CD4-positive, alpha-beta T cell (primary cell): Measurements from ENCODE around the gene ADGRB3. TPM values are rescaled to one million over a fixed set of nuclear protein-coding genes. Genes with fewer than 3 reads are reported as not detected.

Experiments
- ATAC-seq: fragments of 200-7000 bp; cut with Tn5 transposase; one replicate; pipeline ENCODE4 v1.10.0; 2022; ENCODE audit warnings: mild to moderate bottlenecking; ENCODE audit not compliant: poor library complexity
- CTCF ChIA-PET: fragments of 350-600 bp; sonication (Branson Sonifier 250); formaldehyde crosslinking; loops from one replicate; lab custom pipeline; 2021; ENCODE audit warnings: antibody characterized with exemption, inconsistent platforms; lab: Charles Lee
- POLR2A ChIA-PET: fragments of 350-600 bp; sonication (Branson Sonifier 250); formaldehyde crosslinking; loops from one replicate; lab custom pipeline; 2021; ENCODE audit warnings: antibody characterized with exemption, inconsistent platforms; lab: Charles Lee
- DNase-seq, 14 experiments: peaks; one replicate each; pipeline ENCODE4 v3.0.0-alpha.2; 2013 to 2020; ENCODE audit warnings: mixed read lengths in 2 of 14
- H3K27ac ChIP-seq, 2 donors: one replicate each; pipeline versions ENCODE4 v1.5.1 to v1.7.0; 2013; ENCODE audit warnings: low read length in 2 of 2, low read depth in 1 of 2, mild to moderate bottlenecking in 1 of 2
- H3K27me3 ChIP-seq, 2 experiments: 1 replicate in 1 of 2; 2 replicates in 1 of 2; pipeline versions ENCODE4 v1.6.1 to v1.7.0; 2013; ENCODE audit warnings: low read length in 2 of 2, control low read depth in 1 of 2, mild to moderate bottlenecking in 1 of 2, moderate library complexity in 1 of 2; ENCODE audit not compliant: insufficient read depth in 2 of 2, control insufficient read depth in 1 of 2
- H3K36me3 ChIP-seq: one replicate; pipeline ENCODE4 v1.6.1; 2013; ENCODE audit warnings: low read length, control low read depth; ENCODE audit not compliant: insufficient read depth
- H3K4me1 ChIP-seq: one replicate; pipeline ENCODE4 v1.6.1; 2013; ENCODE audit warnings: low read length, control low read depth; ENCODE audit not compliant: insufficient read depth
- H3K4me3 ChIP-seq: one replicate; pipeline ENCODE4 v1.5.1; 2013; ENCODE audit warnings: mild to moderate bottlenecking, low read length, moderate library complexity
- H3K9me3 ChIP-seq, 2 experiments: 1 replicate in 1 of 2; 2 replicates in 1 of 2; pipeline versions ENCODE4 v1.6.1 to v1.7.0; 2013; ENCODE audit warnings: low read length in 2 of 2, mild to moderate bottlenecking in 2 of 2, control low read depth in 1 of 2, moderate library complexity in 1 of 2; ENCODE audit not compliant: control insufficient read depth in 1 of 2, insufficient read depth in 1 of 2
- H3K27ac Mint-ChIP-seq: one replicate; pipeline ENCODE4 v1.8.0; 2020; ENCODE audit warnings: mixed read lengths
- H3K27me3 Mint-ChIP-seq: one replicate; pipeline ENCODE4 v1.8.0; 2021; ENCODE audit warnings: mixed read lengths
- H3K36me3 Mint-ChIP-seq: one replicate; pipeline ENCODE4 v1.8.0; 2021; ENCODE audit warnings: low read depth, mixed read lengths
- H3K4me1 Mint-ChIP-seq: one replicate; pipeline ENCODE4 v1.8.0; 2021; ENCODE audit warnings: low read depth, mixed read lengths
- H3K4me3 Mint-ChIP-seq: one replicate; pipeline ENCODE4 v1.8.0; 2020; ENCODE audit warnings: mild to moderate bottlenecking, mixed read lengths
- H3K9me3 Mint-ChIP-seq: one replicate; pipeline ENCODE4 v1.8.0; 2020; ENCODE audit warnings: mixed read lengths
- intact Hi-C, 2 experiments: fragments of 100-400 bp; cut with DNase I in 1 of 2; cut with micrococcal nuclease in 1 of 2; formaldehyde crosslinking; loops; one replicate each; pipeline versions ENCODE4 v1.15.1 to v1.9.0; 2023 to 2025; cut with DNase I, micrococcal nuclease
- total RNA-seq, 174 experiments: library from RNA in 2 of 174; stranded (reverse) in 2 of 174; gene quantifications; one replicate each; pipeline ENCODE4 v1.2.3 and lab custom pipeline; 2021 to 2026
- TF ChIP-seq, protein P1 (sequence below): fragments of 200-600 bp; IDR thresholded peaks from one replicate; pipeline ENCODE4 v1.8.0; 2022; ENCODE audit warnings: antibody characterized with exemption, mild to moderate bottlenecking

The ADGRB3 gene
- total RNA-seq, 2 experiments from 2014 or later = not detected

DNA sequence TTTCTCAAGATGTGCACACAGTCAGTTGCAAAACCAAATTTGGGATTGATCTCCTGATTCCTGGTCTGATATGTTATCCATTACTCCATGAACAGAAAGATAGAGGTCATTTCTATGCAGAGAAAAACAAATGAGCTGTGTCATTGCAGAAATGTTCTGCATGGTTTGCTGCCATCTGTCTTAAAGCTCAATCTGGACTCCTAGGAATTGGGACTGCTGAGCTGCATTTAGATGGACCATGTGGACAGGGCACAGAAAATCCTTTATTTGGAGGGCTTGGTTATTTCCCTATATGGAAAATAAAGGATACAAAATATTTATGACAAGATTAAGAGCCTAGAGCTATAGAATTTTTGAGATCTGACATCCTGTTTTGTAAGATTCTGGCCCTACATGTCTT, 91.3 kb downstream of the ADGRB3 start:
- POLR2A ChIA-PET = no interaction called here
- intact Hi-C loops = no loop called here
- DNase-seq (no peak), ATAC-seq (no peak)
- H3K4me1 Mint-ChIP-seq = no peaks in the 10 kb centered on the region
- TF ChIP-seq, protein P1, sequence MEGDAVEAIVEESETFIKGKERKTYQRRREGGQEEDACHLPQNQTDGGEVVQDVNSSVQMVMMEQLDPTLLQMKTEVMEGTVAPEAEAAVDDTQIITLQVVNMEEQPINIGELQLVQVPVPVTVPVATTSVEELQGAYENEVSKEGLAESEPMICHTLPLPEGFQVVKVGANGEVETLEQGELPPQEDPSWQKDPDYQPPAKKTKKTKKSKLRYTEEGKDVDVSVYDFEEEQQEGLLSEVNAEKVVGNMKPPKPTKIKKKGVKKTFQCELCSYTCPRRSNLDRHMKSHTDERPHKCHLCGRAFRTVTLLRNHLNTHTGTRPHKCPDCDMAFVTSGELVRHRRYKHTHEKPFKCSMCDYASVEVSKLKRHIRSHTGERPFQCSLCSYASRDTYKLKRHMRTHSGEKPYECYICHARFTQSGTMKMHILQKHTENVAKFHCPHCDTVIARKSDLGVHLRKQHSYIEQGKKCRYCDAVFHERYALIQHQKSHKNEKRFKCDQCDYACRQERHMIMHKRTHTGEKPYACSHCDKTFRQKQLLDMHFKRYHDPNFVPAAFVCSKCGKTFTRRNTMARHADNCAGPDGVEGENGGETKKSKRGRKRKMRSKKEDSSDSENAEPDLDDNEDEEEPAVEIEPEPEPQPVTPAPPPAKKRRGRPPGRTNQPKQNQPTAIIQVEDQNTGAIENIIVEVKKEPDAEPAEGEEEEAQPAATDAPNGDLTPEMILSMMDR = no peak
- Histone ChIP-seq H3K36me3 (no peaks in the 10 kb centered on the region), H3K4me3 (no peak overlapping the region), H3K27me3 (no peaks in the 10 kb centered on the region), H3K27ac (no peak overlapping the region), H3K4me1 (no peaks in the 10 kb centered on the region), H3K9me3 (no peaks in the 10 kb centered on the region)
- no peaks in the 10 kb centered on the region for H3K9me3 Mint-ChIP-seq
- H3K27me3 Mint-ChIP-seq = no peaks in the 10 kb centered on the region
- CTCF ChIA-PET = no interaction called here
- H3K36me3 Mint-ChIP-seq = no peaks in the 10 kb centered on the region
- no peak overlapping the region for H3K27ac Mint-ChIP-seq
- H3K4me3 Mint-ChIP-seq = no peak overlapping the region

DNA sequence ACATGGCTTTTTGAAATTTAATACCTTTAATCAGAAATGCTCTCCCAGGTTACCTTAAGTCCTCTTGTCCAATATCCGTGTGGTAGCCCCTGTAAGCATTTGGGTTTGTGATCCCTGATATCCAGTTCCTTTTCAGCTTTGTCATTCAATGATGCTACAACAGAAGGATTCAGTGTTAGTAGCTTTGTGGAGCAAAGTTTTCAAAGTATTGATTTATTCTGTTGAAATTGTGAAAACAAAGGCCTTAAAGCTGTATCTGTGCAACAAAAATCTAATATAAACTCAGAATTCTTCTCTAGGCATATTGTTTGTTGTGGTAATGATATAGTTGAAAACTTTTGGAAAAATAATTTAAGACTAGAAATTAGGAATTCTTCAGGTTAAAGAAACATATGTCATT, 91.9 kb downstream of the ADGRB3 start:
- no peaks in the 10 kb centered on the region for H3K4me1 ChIP-seq
- Mint-ChIP-seq H3K36me3 (no peaks in the 10 kb centered on the region), H3K4me3 (no peak overlapping the region), H3K27ac (no peak overlapping the region), H3K27me3 (no peaks in the 10 kb centered on the region), H3K4me1 (no peaks in the 10 kb centered on the region), H3K9me3 (no peaks in the 10 kb centered on the region)
- no peaks in the 10 kb centered on the region for H3K36me3 ChIP-seq
- no peaks in the 10 kb centered on the region for H3K27me3 ChIP-seq
- DNase-seq (no peak), ATAC-seq (no peak)
- no peak overlapping the region for H3K4me3 ChIP-seq
- intact Hi-C loops = no loop called here
- H3K9me3 ChIP-seq = no peaks in the 10 kb centered on the region
- POLR2A ChIA-PET = no interaction called here
- TF ChIP-seq, protein P1 = no peak
- H3K27ac ChIP-seq = no peak overlapping the region
- CTCF ChIA-PET = no interaction called here

DNA sequence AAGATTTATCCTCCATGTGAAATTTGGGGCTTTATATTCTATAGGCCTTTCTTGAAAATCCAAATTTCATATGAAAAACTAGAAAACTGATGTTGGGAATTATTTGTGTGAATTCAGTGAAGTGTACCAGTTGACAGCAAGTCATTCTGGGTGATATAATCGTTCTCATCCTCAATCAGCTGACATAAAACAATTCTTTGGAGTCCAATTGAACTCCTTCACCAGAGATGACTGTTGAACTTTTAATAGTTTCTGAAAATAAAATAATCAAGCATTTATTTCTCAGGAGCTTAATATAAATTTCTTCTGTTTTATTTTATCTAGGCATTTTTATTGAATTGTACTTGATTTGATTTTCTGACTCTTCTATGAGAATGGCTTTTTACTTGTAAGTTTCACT, 92.6 kb downstream of the ADGRB3 start:
- H3K4me1 Mint-ChIP-seq = no peaks in the 10 kb centered on the region
- no peaks in the 10 kb centered on the region for H3K27me3 Mint-ChIP-seq
- ChIA-PET POLR2A (no interaction called here), CTCF (no interaction called here)
- H3K27ac Mint-ChIP-seq = no peak overlapping the region
- Histone ChIP-seq H3K27ac (no peak overlapping the region), H3K4me3 (no peak overlapping the region), H3K9me3 (no peaks in the 10 kb centered on the region), H3K4me1 (no peaks in the 10 kb centered on the region), H3K27me3 (no peaks in the 10 kb centered on the region), H3K36me3 (no peaks in the 10 kb centered on the region)
- ATAC-seq (no peak), DNase-seq (no peak)
- no peaks in the 10 kb centered on the region for H3K9me3 Mint-ChIP-seq
- TF ChIP-seq, protein P1 = no peak
- no peaks in the 10 kb centered on the region for H3K36me3 Mint-ChIP-seq
- no peak overlapping the region for H3K4me3 Mint-ChIP-seq
- intact Hi-C loops = no loop called here
